ENCODE data around the gene MAP2K2. TPM values are rescaled to one million over a fixed set of nuclear protein-coding genes. Genes with fewer than 3 reads are reported as not detected.
A peak's percentile ranks its signal among the peaks of the same experiment; 100 is the strongest.

MAP2K2 gene
- total RNA-seq, 6 donors from 2014 or later, result 86.8 to 170 (median 134) TPM

DNA sequence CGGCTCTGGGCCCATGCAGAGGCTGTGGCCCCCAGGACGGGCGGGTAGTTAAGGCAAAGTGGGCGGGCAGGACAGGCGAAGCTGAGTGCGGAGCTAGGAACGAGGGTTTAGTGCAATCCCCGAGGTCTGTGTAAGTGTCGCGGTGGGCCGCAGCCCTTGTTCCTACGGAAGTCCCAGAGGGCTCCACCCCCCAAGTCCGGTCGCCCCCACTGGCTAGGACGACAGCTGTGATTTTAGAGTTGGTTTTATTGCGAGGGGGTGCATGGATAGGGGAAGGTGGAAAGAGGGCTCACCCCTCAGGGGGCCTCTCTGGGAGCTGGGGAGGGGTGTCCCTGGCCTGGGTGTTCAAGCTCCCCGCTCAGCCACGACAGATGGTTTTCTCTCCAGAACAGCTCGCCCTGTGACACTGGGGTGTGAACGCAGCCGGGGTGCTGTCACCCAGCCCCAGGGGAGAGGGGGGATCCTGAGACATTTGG is 78.9 kb downstream of the MAP2K2 start:
- TF ChIP-seq POLR2AphosphoS5 (IDR thresholded peaks at IDR 0.05) (no peak), POLR2A (IDR thresholded peaks at IDR 0.05) (no peak), EP300 (IDR thresholded peaks at IDR 0.05) (no peak)
- TF ChIP-seq, protein P1, sequence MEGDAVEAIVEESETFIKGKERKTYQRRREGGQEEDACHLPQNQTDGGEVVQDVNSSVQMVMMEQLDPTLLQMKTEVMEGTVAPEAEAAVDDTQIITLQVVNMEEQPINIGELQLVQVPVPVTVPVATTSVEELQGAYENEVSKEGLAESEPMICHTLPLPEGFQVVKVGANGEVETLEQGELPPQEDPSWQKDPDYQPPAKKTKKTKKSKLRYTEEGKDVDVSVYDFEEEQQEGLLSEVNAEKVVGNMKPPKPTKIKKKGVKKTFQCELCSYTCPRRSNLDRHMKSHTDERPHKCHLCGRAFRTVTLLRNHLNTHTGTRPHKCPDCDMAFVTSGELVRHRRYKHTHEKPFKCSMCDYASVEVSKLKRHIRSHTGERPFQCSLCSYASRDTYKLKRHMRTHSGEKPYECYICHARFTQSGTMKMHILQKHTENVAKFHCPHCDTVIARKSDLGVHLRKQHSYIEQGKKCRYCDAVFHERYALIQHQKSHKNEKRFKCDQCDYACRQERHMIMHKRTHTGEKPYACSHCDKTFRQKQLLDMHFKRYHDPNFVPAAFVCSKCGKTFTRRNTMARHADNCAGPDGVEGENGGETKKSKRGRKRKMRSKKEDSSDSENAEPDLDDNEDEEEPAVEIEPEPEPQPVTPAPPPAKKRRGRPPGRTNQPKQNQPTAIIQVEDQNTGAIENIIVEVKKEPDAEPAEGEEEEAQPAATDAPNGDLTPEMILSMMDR (IDR thresholded peaks at IDR 0.05), result no peak
- Histone ChIP-seq H3K9me3 (no peaks in the 10 kb centered on the region), H3K4me3 (no peak overlapping the region), H3K27ac (no peak overlapping the region), H3K27me3 (no peaks in the 10 kb centered on the region), H3K4me1 (peaks cover 12 to 26% (median 14%) of the 10 kb centered on the region in 4 donors), H3K36me3 (peaks cover 3 to 64% (median 39%) of the 10 kb centered on the region in 4 donors)
- DNase-seq, result no peak
- WGBS, 2 donors, result 82 to 85% methylated on average over 18 to 20 of the region's 21 CpGs
- ATAC-seq (ENCODE audit: low FRiP score in 2 of 2), result no peak

DNA sequence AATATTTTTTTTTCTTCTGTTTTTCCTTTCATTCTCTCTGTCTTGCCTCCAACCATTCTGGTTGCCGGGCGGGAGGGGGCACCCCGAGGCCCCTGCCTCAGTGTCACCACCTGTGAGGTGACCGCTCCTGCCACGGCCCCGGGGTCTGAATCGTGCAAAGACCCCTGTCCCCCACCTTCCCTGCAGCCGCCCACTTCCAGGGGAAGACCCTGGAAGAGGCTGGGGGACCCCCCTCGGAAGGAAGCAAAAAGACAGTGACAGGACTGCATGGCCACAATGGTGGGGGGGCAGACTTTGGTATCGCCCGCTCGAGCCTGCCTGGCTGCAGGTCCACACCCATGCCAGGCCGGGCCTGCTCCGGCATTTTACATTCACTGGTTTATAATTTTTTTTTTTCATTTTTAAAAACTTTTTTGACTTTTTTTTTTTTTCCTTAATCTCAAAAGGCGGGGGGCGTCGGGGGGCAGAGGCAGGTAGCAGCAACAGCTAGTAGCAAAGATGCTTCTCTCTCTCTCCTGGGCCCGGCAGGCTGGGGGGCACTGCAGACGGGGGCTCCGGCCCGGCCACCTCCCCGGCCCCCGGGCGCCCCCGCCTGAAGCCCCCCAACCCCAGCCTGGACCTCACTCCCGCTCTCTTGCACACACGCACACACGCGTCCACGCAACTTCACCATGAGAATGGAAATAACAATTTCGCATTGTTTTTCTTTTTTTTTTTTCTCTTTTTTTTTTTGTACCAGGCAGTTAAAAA is 79.8 kb downstream of the MAP2K2 start:
- ATAC-seq (ENCODE audit: low FRiP score in 2 of 2) (no peak), DNase-seq (no peak)
- no peak overlapping the region for H3K4me3 ChIP-seq
- no peaks in the 10 kb centered on the region for H3K9me3 ChIP-seq
- TF ChIP-seq POLR2A (IDR thresholded peaks at IDR 0.05) (no peak), EP300 (IDR thresholded peaks at IDR 0.05) (no peak), POLR2AphosphoS5 (IDR thresholded peaks at IDR 0.05) (no peak)
- TF ChIP-seq, protein P1 (IDR thresholded peaks at IDR 0.05), result no peak
- H3K36me3 ChIP-seq, result peaks cover 3 to 57% (median 34%) of the 10 kb centered on the region in 4 donors
- WGBS, 2 donors, result 91 to 94% methylated on average over 31 of the region's 31 CpGs
- H3K27ac ChIP-seq, result no peak overlapping the region
- peaks cover 14 to 21% (median 16%) of the 10 kb centered on the region in 4 donors for H3K4me1 ChIP-seq
- H3K27me3 ChIP-seq, result no peaks in the 10 kb centered on the region

DNA sequence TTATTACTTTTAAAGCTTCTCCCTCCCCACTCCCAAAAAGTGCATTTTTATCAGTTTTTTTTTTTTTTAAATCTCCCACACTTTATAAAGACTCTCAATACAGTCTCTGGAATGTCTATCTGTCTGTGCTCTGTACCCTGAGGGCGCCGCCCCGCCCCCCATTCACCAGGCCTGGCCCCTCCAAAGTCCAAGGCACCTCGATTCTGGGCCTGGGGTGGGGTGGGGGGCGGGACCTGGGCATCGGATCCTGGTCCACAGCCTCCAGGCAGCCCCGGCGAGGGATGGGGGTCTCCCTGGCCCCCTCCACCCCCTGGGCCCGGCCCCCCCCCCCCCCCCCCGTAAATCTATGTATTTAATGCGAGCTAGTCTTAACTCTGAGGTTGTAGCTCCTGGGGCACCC is 80.5 kb downstream of the MAP2K2 start:
- ATAC-seq (ENCODE audit: low FRiP score in 2 of 2) (no peak), DNase-seq (no peak)
- 89 to 93% methylated on average over 7 to 11 of the region's 11 CpGs for WGBS, 2 donors
- Histone ChIP-seq H3K9me3 (no peaks in the 10 kb centered on the region), H3K36me3 (peaks cover 3 to 63% (median 35%) of the 10 kb centered on the region in 4 donors), H3K27ac (peak overlapping the region in 2 of 4 donors; percentile 64 to 74), H3K27me3 (no peaks in the 10 kb centered on the region), H3K4me3 (no peak overlapping the region), H3K4me1 (peaks cover 14 to 28% (median 18%) of the 10 kb centered on the region in 4 donors)
- TF ChIP-seq POLR2A (IDR thresholded peaks at IDR 0.05), result no peak
- TF ChIP-seq POLR2AphosphoS5 (IDR thresholded peaks at IDR 0.05), result no peak
- TF ChIP-seq, protein P1 (IDR thresholded peaks at IDR 0.05), result no peak
- TF ChIP-seq EP300 (IDR thresholded peaks at IDR 0.05), result no peak

DNA sequence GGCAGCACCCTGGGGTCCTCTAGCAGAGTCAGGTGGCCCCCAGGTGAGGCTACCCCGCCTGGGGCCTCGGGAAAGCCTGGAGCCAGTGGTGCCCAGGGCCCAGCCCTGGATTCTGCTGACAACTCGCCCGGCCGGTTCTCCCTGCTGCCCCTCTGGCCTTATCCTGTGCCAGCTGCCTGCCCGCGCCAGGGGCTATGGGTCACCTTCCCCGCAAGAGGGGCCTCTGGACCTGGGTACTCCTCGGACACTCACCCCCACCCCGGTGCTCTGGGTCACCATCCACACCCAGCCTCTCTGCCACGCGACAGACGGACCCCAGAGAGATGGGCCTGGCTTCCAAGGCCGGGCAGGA is 81.2 kb downstream of the MAP2K2 start:
- TF ChIP-seq POLR2A (IDR thresholded peaks at IDR 0.05) (no peak), POLR2AphosphoS5 (IDR thresholded peaks at IDR 0.05) (no peak), EP300 (IDR thresholded peaks at IDR 0.05) (no peak)
- TF ChIP-seq, protein P1 (IDR thresholded peaks at IDR 0.05), result no peak
- DNase-seq (peak; percentile 66 to 78), ATAC-seq (ENCODE audit: low FRiP score in 2 of 2) (peak; percentile 34 to 77)
- Histone ChIP-seq H3K36me3 (peaks cover 3 to 63% (median 33%) of the 10 kb centered on the region in 4 donors), H3K27ac (peak overlapping the region; percentile 39 to 74 (median 58)), H3K27me3 (no peaks in the 10 kb centered on the region), H3K9me3 (no peaks in the 10 kb centered on the region), H3K4me3 (no peak overlapping the region), H3K4me1 (peaks cover 14 to 30% (median 18%) of the 10 kb centered on the region in 4 donors)
- whole genome bisulfite sequencing, 2 donors, result 71% methylated on average over 7 of the region's 14 CpGs; no CpG with 5 or more reads in 1 of the 2 donors
